Suprapubic skin (tissue), 4 donors: ENCODE measurements around the gene MYO15B. TPM values are rescaled to one million over a fixed set of nuclear protein-coding genes. Genes with fewer than 3 reads are reported as not detected.

ENCODE experiments used
- DNase-seq, 2 donors: peaks; one replicate each; pipeline ENCODE4 v3.0.0-alpha.2; 2019; ENCODE audit warnings: low spot score in 2 of 2
- H3K27ac ChIP-seq: fragments of 200-600 bp; sonication (generic); one replicate; pipeline ENCODE4 v1.5.1; 2019
- H3K27me3 ChIP-seq: fragments of 200-600 bp; sonication (generic); one replicate; pipeline ENCODE4 v1.5.1; 2019
- H3K36me3 ChIP-seq: fragments of 200-600 bp; sonication (generic); one replicate; pipeline ENCODE4 v1.5.1; 2019
- H3K4me1 ChIP-seq: fragments of 200-600 bp; sonication (generic); one replicate; pipeline ENCODE4 v1.5.1; 2019
- H3K4me3 ChIP-seq: fragments of 200-600 bp; sonication (generic); one replicate; pipeline ENCODE4 v1.5.1; 2019; ENCODE audit warnings: mild to moderate bottlenecking
- H3K9me3 ChIP-seq: fragments of 200-600 bp; sonication (generic); one replicate; pipeline ENCODE4 v1.5.1; 2019
- EP300 ChIP-seq: sonication (generic); formaldehyde crosslinking; IDR thresholded peaks from one replicate; pipeline ENCODE4 v1.6.1; 2017; ENCODE audit warnings: antibody characterized with exemption
- POLR2A ChIP-seq, 2 donors: fragments of 450-650 bp; IDR thresholded peaks; one replicate each; pipeline ENCODE4 v1.6.1; 2017; ENCODE audit warnings: antibody characterized with exemption in 2 of 2, mild to moderate bottlenecking in 2 of 2, moderate library complexity in 2 of 2
- POLR2AphosphoS5 ChIP-seq, 3 donors: sonication (generic); formaldehyde crosslinking; IDR thresholded peaks; one replicate each; pipeline ENCODE4 v1.6.1; 2017; ENCODE audit warnings: antibody characterized with exemption in 3 of 3
- WGBS: methylation state at CpG from one replicate; pipeline ENCODE4 v1.1.5; 2018; 5-methylcytosine and 5-hydroxymethylcytosine counted together
- total RNA-seq, 4 donors: library from RNA; depleted of rRNA; stranded (reverse); fragments of >200 nt; gene quantifications; one replicate each; pipeline ENCODE4 v1.1.0, GENCODE V29; 2016
- TF ChIP-seq, protein P1 (sequence below), 2 donors: fragments of 200-600 bp in 1 of 2; fragments of 450-650 bp in 1 of 2; sonication (generic) in 1 of 2; IDR thresholded peaks; one replicate each; pipeline ENCODE4 v1.5.1; 2016 to 2019; ENCODE audit warnings: antibody characterized with exemption in 2 of 2, mild to moderate bottlenecking in 1 of 2, moderate library complexity in 1 of 2

Gene MYO15B
- total RNA-seq, 4 donors from 2014 or later = 28.4 to 126 (median 76.1) TPM

DNA sequence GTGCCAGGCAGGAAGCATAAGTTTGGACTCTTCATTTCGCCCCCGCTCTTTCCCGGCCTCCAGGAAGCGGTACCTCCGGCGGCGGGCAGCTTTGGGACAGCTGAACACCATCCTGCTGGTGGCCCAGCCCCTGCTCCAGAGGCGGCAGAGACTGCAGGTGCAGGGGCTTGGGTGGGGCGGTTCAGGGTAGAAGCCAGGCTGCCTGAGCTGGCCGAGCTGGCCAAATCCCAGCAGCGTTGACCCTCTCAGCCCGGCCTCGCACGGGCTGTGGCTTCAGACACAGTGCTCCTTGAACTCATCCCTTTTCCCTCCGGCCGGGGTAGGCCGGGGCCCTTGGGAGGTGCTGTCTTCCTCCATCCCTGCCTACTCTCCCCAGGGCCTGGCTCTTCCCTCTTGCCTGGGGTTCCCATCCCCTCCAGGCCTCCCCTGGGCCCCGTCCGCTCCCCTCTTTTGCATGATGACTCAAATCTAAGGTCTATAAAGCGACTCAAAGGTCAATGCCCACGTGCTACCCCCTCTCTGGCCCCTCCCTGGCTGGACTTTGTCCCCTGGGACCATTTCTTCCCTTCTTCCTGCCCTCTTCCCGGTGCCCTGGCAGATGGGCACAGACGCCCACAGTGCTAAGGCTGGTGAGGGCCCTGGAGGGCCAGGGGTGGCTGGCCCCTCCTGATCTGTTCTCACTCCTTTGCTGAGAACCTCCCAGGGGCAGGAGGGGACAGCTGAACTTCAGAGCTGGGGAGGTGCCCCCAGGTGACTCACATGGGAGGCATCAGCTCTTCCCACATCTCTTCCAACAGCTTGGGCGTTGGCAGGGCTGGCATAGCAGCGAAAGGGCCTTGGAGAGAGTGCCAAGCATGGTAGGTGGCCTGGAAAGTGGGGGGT, 22.7 kb downstream of the MYO15B start:
- no peak overlapping the region for H3K27ac ChIP-seq
- DNase-seq = no peak

DNA sequence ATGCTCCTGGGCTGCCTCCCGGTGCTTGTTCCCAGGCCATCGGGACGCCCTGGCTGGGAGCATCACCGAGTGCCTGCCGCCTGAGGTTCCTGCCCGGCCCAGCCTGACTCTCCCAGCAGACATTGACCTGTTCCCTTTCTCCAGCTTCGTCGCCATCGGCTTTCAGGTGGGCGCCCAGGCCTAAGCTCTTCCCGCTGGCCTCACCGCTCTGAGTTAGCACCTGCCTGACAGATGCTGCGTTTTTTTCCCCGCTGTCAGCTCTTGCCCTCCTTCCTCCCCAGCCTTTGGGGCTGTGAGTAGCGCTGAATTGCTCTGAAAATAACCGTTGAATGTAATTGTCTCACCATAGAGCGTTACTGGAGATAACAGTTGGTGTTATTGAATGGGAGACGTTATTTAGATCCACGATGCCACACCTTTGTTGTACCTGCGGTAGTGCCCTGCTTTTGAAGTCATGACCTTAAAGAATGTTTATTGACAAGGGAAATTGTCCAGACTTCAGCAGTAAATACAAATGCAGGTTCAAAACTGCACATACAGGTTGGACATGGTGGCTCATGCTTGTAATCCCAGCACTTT, 24.3 kb downstream of the MYO15B start:
- H3K27me3 ChIP-seq = no peaks in the 10 kb centered on the region
- peaks cover 45% of the 10 kb centered on the region for H3K36me3 ChIP-seq
- no peaks in the 10 kb centered on the region for H3K9me3 ChIP-seq
- DNase-seq = no peak
- WGBS = 87% methylated on average over 19 of the region's 20 CpGs
- H3K27ac ChIP-seq = no peak overlapping the region
- no peak overlapping the region for H3K4me3 ChIP-seq
- TF ChIP-seq, protein P1, sequence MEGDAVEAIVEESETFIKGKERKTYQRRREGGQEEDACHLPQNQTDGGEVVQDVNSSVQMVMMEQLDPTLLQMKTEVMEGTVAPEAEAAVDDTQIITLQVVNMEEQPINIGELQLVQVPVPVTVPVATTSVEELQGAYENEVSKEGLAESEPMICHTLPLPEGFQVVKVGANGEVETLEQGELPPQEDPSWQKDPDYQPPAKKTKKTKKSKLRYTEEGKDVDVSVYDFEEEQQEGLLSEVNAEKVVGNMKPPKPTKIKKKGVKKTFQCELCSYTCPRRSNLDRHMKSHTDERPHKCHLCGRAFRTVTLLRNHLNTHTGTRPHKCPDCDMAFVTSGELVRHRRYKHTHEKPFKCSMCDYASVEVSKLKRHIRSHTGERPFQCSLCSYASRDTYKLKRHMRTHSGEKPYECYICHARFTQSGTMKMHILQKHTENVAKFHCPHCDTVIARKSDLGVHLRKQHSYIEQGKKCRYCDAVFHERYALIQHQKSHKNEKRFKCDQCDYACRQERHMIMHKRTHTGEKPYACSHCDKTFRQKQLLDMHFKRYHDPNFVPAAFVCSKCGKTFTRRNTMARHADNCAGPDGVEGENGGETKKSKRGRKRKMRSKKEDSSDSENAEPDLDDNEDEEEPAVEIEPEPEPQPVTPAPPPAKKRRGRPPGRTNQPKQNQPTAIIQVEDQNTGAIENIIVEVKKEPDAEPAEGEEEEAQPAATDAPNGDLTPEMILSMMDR (IDR thresholded peaks at IDR 0.05) = no peak
- no peak for TF ChIP-seq EP300
- no peak for TF ChIP-seq POLR2A (IDR thresholded peaks at IDR 0.05)
- no peak for TF ChIP-seq POLR2AphosphoS5 (IDR thresholded peaks at IDR 0.05)
- no peaks in the 10 kb centered on the region for H3K4me1 ChIP-seq

More for the DNA sequence above, 22.7 kb downstream of the MYO15B start:
- Histone ChIP-seq H3K27me3 (no peaks in the 10 kb centered on the region), H3K4me3 (no peak overlapping the region), H3K4me1 (no peaks in the 10 kb centered on the region), H3K36me3 (peaks cover 29% of the 10 kb centered on the region), H3K9me3 (no peaks in the 10 kb centered on the region)
- TF ChIP-seq, protein P1 (IDR thresholded peaks at IDR 0.05) = no peak
- TF ChIP-seq POLR2AphosphoS5 (IDR thresholded peaks at IDR 0.05) (no peak), POLR2A (IDR thresholded peaks at IDR 0.05) (no peak), EP300 (no peak)
- 87% methylated on average over 25 of the region's 25 CpGs for WGBS

DNA sequence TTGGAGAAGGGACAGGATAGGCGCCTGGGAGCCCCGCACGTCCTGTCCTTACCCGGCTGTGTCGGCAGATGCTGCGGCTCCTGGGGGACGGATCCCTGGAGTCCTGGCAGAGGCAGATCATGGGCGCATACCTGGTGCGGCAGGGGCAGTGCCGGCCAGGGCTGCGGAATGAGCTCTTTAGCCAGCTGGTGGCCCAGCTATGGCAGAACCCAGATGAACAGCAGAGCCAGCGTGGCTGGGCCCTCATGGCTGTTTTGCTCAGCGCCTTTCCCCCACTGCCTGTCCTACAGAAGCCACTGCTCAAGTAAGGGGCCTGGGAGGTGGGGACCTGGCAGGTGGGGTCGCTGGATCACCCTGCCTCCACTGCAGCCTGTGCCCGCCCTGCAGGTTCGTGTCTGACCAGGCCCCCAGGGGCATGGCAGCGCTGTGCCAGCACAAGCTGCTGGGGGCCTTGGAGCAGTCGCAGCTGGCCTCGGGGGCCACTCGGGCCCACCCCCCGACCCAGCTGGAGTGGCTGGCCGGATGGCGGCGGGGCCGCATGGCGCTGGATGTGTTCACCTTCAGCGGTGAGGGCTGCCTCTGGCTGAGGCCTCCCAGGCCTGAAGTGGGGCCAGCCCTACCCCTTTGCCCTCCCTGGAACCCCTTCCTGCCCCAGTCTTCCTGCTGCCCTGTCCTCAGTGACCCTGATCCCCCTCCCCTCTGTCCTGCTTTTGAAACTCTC, 25.5 kb downstream of the MYO15B start:
- 89% methylated on average over 5 of the region's 27 CpGs for WGBS

DNA sequence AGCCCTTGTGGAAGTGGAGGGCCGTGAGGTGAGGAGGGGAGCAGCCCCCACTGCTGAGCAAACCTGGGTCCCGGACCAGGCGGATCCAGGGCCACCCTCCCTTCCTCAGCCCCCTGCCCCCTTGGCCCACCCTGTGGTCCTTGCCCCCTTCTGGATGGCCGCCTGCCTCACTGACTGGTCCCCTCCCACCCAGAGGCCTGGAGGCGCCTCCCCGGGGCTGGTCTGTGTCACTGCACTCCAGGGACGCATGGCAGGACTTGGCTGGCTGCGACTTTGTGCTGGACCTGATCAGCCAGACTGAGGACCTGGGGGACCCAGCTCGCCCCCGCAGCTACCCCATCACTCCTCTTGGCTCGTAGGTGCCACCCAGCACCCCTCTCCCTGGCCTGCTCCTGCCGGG, 26.4 kb downstream of the MYO15B start:
- Histone ChIP-seq H3K27me3 (no peaks in the 10 kb centered on the region), H3K4me3 (no peak overlapping the region), H3K4me1 (no peaks in the 10 kb centered on the region), H3K27ac (no peak overlapping the region), H3K9me3 (no peaks in the 10 kb centered on the region), H3K36me3 (peaks cover 66% of the 10 kb centered on the region)
- 89% methylated on average over 10 of the region's 12 CpGs for WGBS
- DNase-seq = no peak
- TF ChIP-seq POLR2AphosphoS5 (IDR thresholded peaks at IDR 0.05) (no peak), POLR2A (IDR thresholded peaks at IDR 0.05) (no peak), EP300 (no peak)
- TF ChIP-seq, protein P1 (IDR thresholded peaks at IDR 0.05) = no peak

More for the DNA sequence above, 25.5 kb downstream of the MYO15B start:
- no peaks in the 10 kb centered on the region for H3K9me3 ChIP-seq
- no peak for TF ChIP-seq POLR2A (IDR thresholded peaks at IDR 0.05)
- TF ChIP-seq EP300 = no peak
- TF ChIP-seq, protein P1 (IDR thresholded peaks at IDR 0.05) = no peak
- no peak for TF ChIP-seq POLR2AphosphoS5 (IDR thresholded peaks at IDR 0.05)
- H3K27ac ChIP-seq = no peak overlapping the region
- no peak overlapping the region for H3K4me3 ChIP-seq
- H3K36me3 ChIP-seq = peaks cover 56% of the 10 kb centered on the region
- H3K4me1 ChIP-seq = no peaks in the 10 kb centered on the region
- H3K27me3 ChIP-seq = no peaks in the 10 kb centered on the region
- no peak for DNase-seq
